CD4-positive, alpha-beta T cell (primary cell): ENCODE data around the gene DOK1. TPM values are rescaled to one million over a fixed set of nuclear protein-coding genes. Genes with fewer than 3 reads are reported as not detected.
A peak's percentile ranks its signal among the peaks of the same experiment; 100 is the strongest.

ENCODE experiments used
- ATAC-seq: fragments of 200-7000 bp; cut with Tn5 transposase; one replicate; pipeline ENCODE4 v1.10.0; 2022; ENCODE audit warnings: mild to moderate bottlenecking; ENCODE audit not compliant: poor library complexity
- CTCF ChIA-PET: fragments of 350-600 bp; sonication (Branson Sonifier 250); formaldehyde crosslinking; loops from one replicate; lab custom pipeline; 2021; ENCODE audit warnings: antibody characterized with exemption, inconsistent platforms; lab: Charles Lee
- POLR2A ChIA-PET: fragments of 350-600 bp; sonication (Branson Sonifier 250); formaldehyde crosslinking; loops from one replicate; lab custom pipeline; 2021; ENCODE audit warnings: antibody characterized with exemption, inconsistent platforms; lab: Charles Lee
- DNase-seq, 14 experiments: peaks; one replicate each; pipeline ENCODE4 v3.0.0-alpha.2; 2013 to 2020; ENCODE audit warnings: mixed read lengths in 2 of 14
- H3K27ac ChIP-seq, 2 donors: one replicate each; pipeline versions ENCODE4 v1.5.1 to v1.7.0; 2013; ENCODE audit warnings: low read length in 2 of 2, low read depth in 1 of 2, mild to moderate bottlenecking in 1 of 2
- H3K27me3 ChIP-seq, 2 experiments: 1 replicate in 1 of 2; 2 replicates in 1 of 2; pipeline versions ENCODE4 v1.6.1 to v1.7.0; 2013; ENCODE audit warnings: low read length in 2 of 2, control low read depth in 1 of 2, mild to moderate bottlenecking in 1 of 2, moderate library complexity in 1 of 2; ENCODE audit not compliant: insufficient read depth in 2 of 2, control insufficient read depth in 1 of 2
- H3K36me3 ChIP-seq: one replicate; pipeline ENCODE4 v1.6.1; 2013; ENCODE audit warnings: low read length, control low read depth; ENCODE audit not compliant: insufficient read depth
- H3K4me1 ChIP-seq: one replicate; pipeline ENCODE4 v1.6.1; 2013; ENCODE audit warnings: low read length, control low read depth; ENCODE audit not compliant: insufficient read depth
- H3K4me3 ChIP-seq: one replicate; pipeline ENCODE4 v1.5.1; 2013; ENCODE audit warnings: mild to moderate bottlenecking, low read length, moderate library complexity
- H3K9me3 ChIP-seq, 2 experiments: 1 replicate in 1 of 2; 2 replicates in 1 of 2; pipeline versions ENCODE4 v1.6.1 to v1.7.0; 2013; ENCODE audit warnings: low read length in 2 of 2, mild to moderate bottlenecking in 2 of 2, control low read depth in 1 of 2, moderate library complexity in 1 of 2; ENCODE audit not compliant: control insufficient read depth in 1 of 2, insufficient read depth in 1 of 2
- H3K27ac Mint-ChIP-seq: one replicate; pipeline ENCODE4 v1.8.0; 2020; ENCODE audit warnings: mixed read lengths
- H3K27me3 Mint-ChIP-seq: one replicate; pipeline ENCODE4 v1.8.0; 2021; ENCODE audit warnings: mixed read lengths
- H3K36me3 Mint-ChIP-seq: one replicate; pipeline ENCODE4 v1.8.0; 2021; ENCODE audit warnings: low read depth, mixed read lengths
- H3K4me1 Mint-ChIP-seq: one replicate; pipeline ENCODE4 v1.8.0; 2021; ENCODE audit warnings: low read depth, mixed read lengths
- H3K4me3 Mint-ChIP-seq: one replicate; pipeline ENCODE4 v1.8.0; 2020; ENCODE audit warnings: mild to moderate bottlenecking, mixed read lengths
- H3K9me3 Mint-ChIP-seq: one replicate; pipeline ENCODE4 v1.8.0; 2020; ENCODE audit warnings: mixed read lengths
- intact Hi-C, 2 experiments: fragments of 100-400 bp; cut with DNase I in 1 of 2; cut with micrococcal nuclease in 1 of 2; formaldehyde crosslinking; loops; one replicate each; pipeline versions ENCODE4 v1.15.1 to v1.9.0; 2023 to 2025; cut with DNase I, micrococcal nuclease
- total RNA-seq, 174 experiments: library from RNA in 2 of 174; stranded (reverse) in 2 of 174; gene quantifications; one replicate each; pipeline ENCODE4 v1.2.3 and lab custom pipeline; 2021 to 2026
- TF ChIP-seq, protein P1 (sequence below): fragments of 200-600 bp; IDR thresholded peaks from one replicate; pipeline ENCODE4 v1.8.0; 2022; ENCODE audit warnings: antibody characterized with exemption, mild to moderate bottlenecking

DOK1 gene
- total RNA-seq, 2 experiments from 2014 or later, result 3.4 to 6.0 TPM

DNA sequence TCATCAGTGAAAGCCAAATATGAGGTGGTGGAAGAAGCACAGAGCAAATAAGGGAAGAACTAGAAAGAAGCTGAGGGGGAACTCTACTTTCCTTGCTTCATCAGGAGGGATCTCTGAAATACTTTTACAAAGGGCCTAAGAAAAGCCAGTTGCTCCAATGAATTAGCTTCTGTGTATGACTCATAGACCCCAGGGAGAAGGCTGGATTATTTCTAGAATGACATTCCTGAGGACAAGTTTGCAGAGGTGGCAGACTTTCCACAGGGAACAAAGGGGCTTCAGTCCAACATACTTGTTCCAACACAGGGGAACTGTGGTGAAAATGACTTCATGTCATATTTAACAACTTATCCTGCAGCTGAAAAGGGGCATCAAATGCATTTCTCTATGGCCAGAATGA is 29.0 kb downstream of the DOK1 start:
- CTCF ChIA-PET, result no interaction called here
- Histone ChIP-seq H3K27ac (no peak overlapping the region), H3K4me3 (no peak overlapping the region), H3K4me1 (peaks cover 5% of the 10 kb centered on the region), H3K9me3 (no peaks in the 10 kb centered on the region), H3K36me3 (no peaks in the 10 kb centered on the region), H3K27me3 (no peaks in the 10 kb centered on the region)
- DNase-seq, result no peak
- no peak overlapping the region for H3K4me3 Mint-ChIP-seq
- H3K27ac Mint-ChIP-seq, result no peak overlapping the region
- ATAC-seq, result no peak
- TF ChIP-seq, protein P1, sequence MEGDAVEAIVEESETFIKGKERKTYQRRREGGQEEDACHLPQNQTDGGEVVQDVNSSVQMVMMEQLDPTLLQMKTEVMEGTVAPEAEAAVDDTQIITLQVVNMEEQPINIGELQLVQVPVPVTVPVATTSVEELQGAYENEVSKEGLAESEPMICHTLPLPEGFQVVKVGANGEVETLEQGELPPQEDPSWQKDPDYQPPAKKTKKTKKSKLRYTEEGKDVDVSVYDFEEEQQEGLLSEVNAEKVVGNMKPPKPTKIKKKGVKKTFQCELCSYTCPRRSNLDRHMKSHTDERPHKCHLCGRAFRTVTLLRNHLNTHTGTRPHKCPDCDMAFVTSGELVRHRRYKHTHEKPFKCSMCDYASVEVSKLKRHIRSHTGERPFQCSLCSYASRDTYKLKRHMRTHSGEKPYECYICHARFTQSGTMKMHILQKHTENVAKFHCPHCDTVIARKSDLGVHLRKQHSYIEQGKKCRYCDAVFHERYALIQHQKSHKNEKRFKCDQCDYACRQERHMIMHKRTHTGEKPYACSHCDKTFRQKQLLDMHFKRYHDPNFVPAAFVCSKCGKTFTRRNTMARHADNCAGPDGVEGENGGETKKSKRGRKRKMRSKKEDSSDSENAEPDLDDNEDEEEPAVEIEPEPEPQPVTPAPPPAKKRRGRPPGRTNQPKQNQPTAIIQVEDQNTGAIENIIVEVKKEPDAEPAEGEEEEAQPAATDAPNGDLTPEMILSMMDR, result no peak
- intact Hi-C loops, result loop anchor here in 1 of 2 experiments (10.0 kb wide), 1 partner anchor 759 kb away; the partner anchor contains the start of gene STAMBP
- peaks cover 11% of the 10 kb centered on the region for H3K27me3 Mint-ChIP-seq
- POLR2A ChIA-PET, result no interaction called here
- H3K9me3 Mint-ChIP-seq, result no peaks in the 10 kb centered on the region
- peaks cover 13% of the 10 kb centered on the region for H3K4me1 Mint-ChIP-seq
- no peaks in the 10 kb centered on the region for H3K36me3 Mint-ChIP-seq

DNA sequence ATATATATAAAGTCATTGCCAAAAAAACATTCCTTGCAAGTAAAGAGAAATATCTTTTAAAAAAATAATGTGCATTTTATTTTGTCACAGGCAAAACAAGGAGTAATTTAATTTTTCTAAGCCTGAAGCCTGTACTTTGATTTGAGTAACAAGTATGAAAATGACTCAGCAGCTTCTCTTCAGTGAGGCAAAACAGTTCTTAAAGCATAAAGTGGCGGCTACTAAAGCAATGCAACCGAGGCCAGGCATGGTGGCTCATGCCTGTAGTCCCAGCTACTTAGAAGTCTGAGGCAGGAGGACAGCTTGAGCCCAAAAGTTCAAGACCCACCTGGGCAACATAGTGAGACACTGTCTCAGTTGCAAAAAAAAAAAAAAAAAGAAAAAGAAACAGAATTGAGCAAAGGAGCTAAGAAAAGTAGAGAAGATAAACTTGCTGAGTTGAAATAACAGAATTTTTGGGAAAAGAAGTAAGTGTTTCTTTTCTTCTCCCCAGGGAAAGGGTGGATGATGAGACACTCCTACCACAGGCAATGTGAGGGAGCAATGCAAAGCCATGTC is 29.6 kb downstream of the DOK1 start:
- intact Hi-C loops, result loop anchor here in 1 of 2 experiments (10.0 kb wide), 1 partner anchor 759 kb away; the partner anchor contains the start of gene STAMBP
- TF ChIP-seq, protein P1, result no peak
- ATAC-seq, result no peak
- Histone ChIP-seq H3K9me3 (no peaks in the 10 kb centered on the region), H3K4me1 (peaks cover 5% of the 10 kb centered on the region), H3K36me3 (no peaks in the 10 kb centered on the region), H3K27ac (no peak overlapping the region), H3K4me3 (no peak overlapping the region), H3K27me3 (no peaks in the 10 kb centered on the region)
- H3K4me3 Mint-ChIP-seq, result no peak overlapping the region
- no peak overlapping the region for H3K27ac Mint-ChIP-seq
- ChIA-PET POLR2A (interaction anchor here (1.8 kb wide), 1 partner anchor 101 kb away, joined by 8 read pairs; the partner anchor contains the start of genes CCDC142 and TTC31), CTCF (no interaction called here)
- H3K9me3 Mint-ChIP-seq, result no peaks in the 10 kb centered on the region
- no peak for DNase-seq
- peaks cover 11% of the 10 kb centered on the region for H3K27me3 Mint-ChIP-seq
- H3K36me3 Mint-ChIP-seq, result no peaks in the 10 kb centered on the region
- H3K4me1 Mint-ChIP-seq, result peaks cover 13% of the 10 kb centered on the region

DNA sequence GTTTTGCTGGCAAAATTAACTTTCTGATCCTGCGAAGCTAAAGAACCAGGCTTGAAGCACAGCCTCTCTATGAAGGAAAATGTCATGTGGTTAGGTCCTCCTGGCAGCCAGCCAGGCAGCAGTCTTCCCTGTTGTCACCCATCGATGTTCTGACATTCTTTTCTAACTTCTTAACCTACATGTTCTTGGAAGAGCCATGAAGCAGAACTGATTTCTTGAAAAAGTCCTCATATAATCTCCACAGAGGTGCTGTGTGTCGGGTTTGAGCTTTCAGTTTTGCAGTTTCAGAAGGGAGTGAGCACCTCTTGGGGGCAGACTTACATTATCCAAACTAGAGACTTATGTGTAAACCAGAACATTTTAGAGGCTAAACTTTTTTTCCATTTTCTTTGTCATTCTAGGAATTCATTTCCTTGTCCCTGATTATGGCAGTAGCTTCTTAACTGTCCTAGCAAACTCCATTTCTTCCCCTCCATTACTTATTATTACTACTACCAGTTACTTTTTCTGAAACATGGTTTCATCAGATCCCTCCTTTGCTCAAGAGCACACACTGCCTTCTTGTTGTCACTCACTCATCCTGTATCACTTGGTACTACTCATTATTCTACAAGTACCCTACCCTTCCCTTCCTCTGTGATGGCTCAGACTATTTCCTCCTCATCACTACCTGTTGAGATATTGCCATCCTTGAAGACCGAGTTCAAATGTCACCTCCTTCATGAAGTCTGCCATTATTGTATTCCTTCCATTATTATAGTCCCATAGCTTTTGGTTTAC is 31.1 kb downstream of the DOK1 start:
- Mint-ChIP-seq H3K4me3 (no peak overlapping the region), H3K36me3 (no peaks in the 10 kb centered on the region), H3K9me3 (no peaks in the 10 kb centered on the region), H3K27me3 (peaks cover 6% of the 10 kb centered on the region), H3K27ac (no peak overlapping the region), H3K4me1 (peaks cover 13% of the 10 kb centered on the region)
- no peak for ATAC-seq
- intact Hi-C loops, result loop anchor here in 1 of 2 experiments (10.0 kb wide), 1 partner anchor 761 kb away; the partner anchor contains the start of gene STAMBP
- TF ChIP-seq, protein P1, result no peak
- ChIA-PET POLR2A (interaction anchor here (0.7 to 1.8 kb wide), 3 partner anchors 86 to 128 kb away, joined by 3 to 8 read pairs (median 4); partner anchors contain the start of genes CCDC142 and TTC31), CTCF (interaction anchor here (1.4 to 1.5 kb wide), 2 partner anchors 102 to 104 kb away, joined by 3 to 5 read pairs; partner anchors contain the start of genes CCDC142 and TTC31)
- Histone ChIP-seq H3K4me3 (no peak overlapping the region), H3K9me3 (no peaks in the 10 kb centered on the region), H3K36me3 (no peaks in the 10 kb centered on the region), H3K27ac (no peak overlapping the region), H3K27me3 (peaks cover 0 to under 1% of the 10 kb centered on the region in 2 experiments), H3K4me1 (peaks cover 5% of the 10 kb centered on the region)
- DNase-seq, result peak in 4 of 14 experiments; percentile 4 to 42 (median 32)
